Right lobe of liver (tissue), 6 donors: ENCODE measurements around the gene WDR13. TPM values are rescaled to one million over a fixed set of nuclear protein-coding genes. Genes with fewer than 3 reads are reported as not detected.

Experiments
- ATAC-seq, 4 donors: fragments of 200-7000 bp; cut with Tn5 transposase; one replicate each; pipeline ENCODE4 v1.9.1; 2020; ENCODE audit warnings: mild to moderate bottlenecking in 4 of 4, moderate library complexity in 4 of 4
- DNase-seq, 3 donors: peaks; one replicate each; pipeline ENCODE4 v3.0.0-alpha.2; 2020
- H3K27ac ChIP-seq, 3 donors: fragments of 200-600 bp; one replicate each; pipeline ENCODE4 v1.8.0; 2022
- H3K27me3 ChIP-seq, 2 donors: fragments of 200-600 bp; one replicate each; pipeline ENCODE4 v1.8.0; 2022
- H3K36me3 ChIP-seq, 4 donors: fragments of 200-600 bp; sonication (generic) in 1 of 4; one replicate each; pipeline versions ENCODE4 v1.5.1 to v1.8.0; 2017 to 2022; ENCODE audit warnings: control low read depth in 1 of 4
- H3K4me1 ChIP-seq, 4 donors: fragments of 200-600 bp; sonication (generic) in 1 of 4; one replicate each; pipeline versions ENCODE4 v1.5.1 to v1.8.0; 2017 to 2022; ENCODE audit warnings: control low read depth in 1 of 4
- H3K4me3 ChIP-seq, 3 donors: fragments of 200-600 bp; one replicate each; pipeline ENCODE4 v1.8.0; 2022
- H3K9me3 ChIP-seq, 4 donors: fragments of 200-600 bp; sonication (generic) in 1 of 4; one replicate each; pipeline versions ENCODE4 v1.5.1 to v1.8.0; 2017 to 2022; ENCODE audit warnings: control low read depth in 1 of 4
- CTCF ChIP-seq, 4 donors: fragments of 200-600 bp in 3 of 4; fragments of 450-650 bp in 1 of 4; IDR thresholded peaks; one replicate each; pipeline versions ENCODE4 v1.5.1 to v1.8.0; 2016 to 2022; ENCODE audit warnings: antibody characterized with exemption in 4 of 4, mild to moderate bottlenecking in 2 of 4
- POLR2A ChIP-seq: fragments of 450-650 bp; IDR thresholded peaks from one replicate; pipeline ENCODE4 v1.6.1; 2017; ENCODE audit warnings: antibody characterized with exemption, mild to moderate bottlenecking
- WGBS: methylation state at CpG from one replicate; pipeline ENCODE4 v1.1.6; 2018; ENCODE audit warnings: low coverage, low lambda C conversion rate; ENCODE audit not compliant: insufficient coverage; ENCODE audit errors: missing lambda C conversion rate; 5-methylcytosine and 5-hydroxymethylcytosine counted together
- intact Hi-C, 2 donors: fragments of 100-400 bp; cut with DNase I; formaldehyde crosslinking; loops; one replicate each; pipeline versions ENCODE4 v1.11.2 to v1.14.1; 2022
- total RNA-seq, 6 experiments: library from RNA; depleted of rRNA in 2 of 6; stranded (reverse); fragments of >200 nt in 2 of 6; fragmentation: NEBNext Ultra II Directional in 3 of 6; extraction: Animal tissue kit (Norgen Biotek cat#: 25700) in 3 of 6; gene quantifications; one replicate each; pipeline versions ENCODE4 v1.1.0 to v1.2.4, GENCODE V29; 2016 to 2023
- donor health status: DM: no; HTN: yes; CAD: no.
- donor health status: DM: no; HTN: no; CAD: no.
- donor health status: DM: no; HTN: no; CAD: no.
- donor health status: DM: no; HTN: yes; CAD: no.
- donor health status: DM: no; HTN: yes; CAD: no.

WDR13 gene
- total RNA-seq, 6 experiments from 2014 or later = 46.5 to 193 (median 80.8) TPM

DNA sequence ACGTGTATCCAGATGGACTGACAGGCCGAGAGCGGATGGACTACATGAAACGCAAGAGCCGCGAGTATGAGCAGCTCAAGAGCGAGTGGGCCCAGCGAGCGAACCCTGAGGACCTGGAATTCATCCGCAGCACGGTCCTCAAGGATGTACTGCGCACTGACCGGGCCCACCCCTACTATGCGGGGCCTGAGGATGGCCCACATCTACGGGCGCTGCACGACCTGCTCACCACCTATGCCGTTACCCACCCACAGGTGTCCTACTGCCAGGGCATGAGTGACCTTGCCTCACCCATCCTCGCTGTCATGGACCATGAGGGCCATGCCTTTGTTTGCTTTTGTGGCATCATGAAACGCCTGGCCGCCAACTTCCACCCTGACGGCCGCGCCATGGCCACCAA lies 37.7 kb upstream of the WDR13 start:
- Histone ChIP-seq H3K4me3 (no peak overlapping the region), H3K4me1 (no peaks in the 10 kb centered on the region), H3K27ac (no peak overlapping the region), H3K9me3 (no peaks in the 10 kb centered on the region), H3K27me3 (no peaks in the 10 kb centered on the region), H3K36me3 (peaks cover 0 to 13% (median 2%) of the 10 kb centered on the region in 4 donors)
- 82% methylated on average over 4 of the region's 24 CpGs for WGBS
- TF ChIP-seq CTCF (IDR thresholded peaks at IDR 0.05) (no peak), POLR2A (no peak)
- intact Hi-C loops = no loop called here
- DNase-seq = no peak
- peak in 1 of 4 donors; percentile 28 for ATAC-seq

DNA sequence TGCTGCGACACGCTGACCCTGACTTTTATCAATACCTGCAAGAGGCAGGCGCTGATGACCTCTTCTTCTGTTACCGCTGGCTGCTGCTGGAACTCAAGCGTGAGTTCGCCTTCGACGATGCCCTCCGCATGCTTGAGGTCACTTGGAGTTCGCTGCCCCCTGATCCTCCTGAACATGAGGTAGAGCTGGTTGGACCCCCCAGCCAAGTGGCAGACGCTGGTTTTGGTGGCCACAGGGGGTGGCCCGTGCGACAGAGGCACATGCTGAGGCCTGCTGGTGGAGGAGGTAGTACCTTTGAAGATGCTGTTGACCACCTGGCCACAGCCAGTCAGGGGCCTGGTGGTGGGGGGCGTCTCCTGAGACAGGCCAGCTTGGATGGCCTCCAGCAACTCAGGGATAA lies 37.2 kb upstream of the WDR13 start:
- 98% methylated on average over 8 of the region's 14 CpGs for WGBS
- no peak for DNase-seq

DNA sequence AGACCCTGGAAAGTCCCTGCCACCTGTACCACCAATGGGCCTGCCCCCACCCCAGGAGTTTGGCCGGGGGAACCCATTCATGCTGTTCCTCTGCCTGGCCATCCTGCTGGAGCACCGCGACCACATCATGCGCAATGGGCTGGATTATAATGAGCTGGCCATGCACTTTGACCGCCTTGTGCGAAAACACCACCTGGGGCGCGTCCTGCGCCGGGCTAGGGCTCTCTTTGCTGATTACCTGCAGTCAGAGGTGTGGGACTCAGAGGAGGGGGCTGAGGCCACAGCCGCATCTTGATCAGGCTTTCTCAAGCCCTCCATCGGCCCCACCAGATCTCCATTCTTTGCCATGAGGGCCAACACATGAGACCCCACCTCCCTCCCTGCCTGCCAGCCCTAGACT lies 36.6 kb upstream of the WDR13 start:
- DNase-seq (no peak), ATAC-seq (no peak)
- Histone ChIP-seq H3K27ac (no peak overlapping the region), H3K9me3 (no peaks in the 10 kb centered on the region), H3K36me3 (peaks cover 0 to 13% (median 2%) of the 10 kb centered on the region in 4 donors), H3K27me3 (no peaks in the 10 kb centered on the region), H3K4me3 (no peak overlapping the region), H3K4me1 (no peaks in the 10 kb centered on the region)
- intact Hi-C loops = no loop called here
- WGBS = 76% methylated on average over 4 of the region's 12 CpGs
- no peak for TF ChIP-seq POLR2A
- no peak for TF ChIP-seq CTCF (IDR thresholded peaks at IDR 0.05)

More for the DNA sequence above, 37.2 kb upstream of the WDR13 start:
- Histone ChIP-seq H3K27ac (no peak overlapping the region), H3K9me3 (no peaks in the 10 kb centered on the region), H3K36me3 (peaks cover 0 to 13% (median 2%) of the 10 kb centered on the region in 4 donors), H3K27me3 (no peaks in the 10 kb centered on the region), H3K4me1 (no peaks in the 10 kb centered on the region), H3K4me3 (no peak overlapping the region)
- ATAC-seq = peak in 1 of 4 donors; percentile 13
- intact Hi-C loops = no loop called here
- TF ChIP-seq CTCF (IDR thresholded peaks at IDR 0.05) = no peak
- no peak for TF ChIP-seq POLR2A

- 56% methylated on average over 1 of the region's 1 CpG for WGBS
- intact Hi-C loops = no loop called here
- Histone ChIP-seq H3K9me3 (no peaks in the 10 kb centered on the region), H3K36me3 (no peaks in the 10 kb centered on the region), H3K27ac (no peak overlapping the region), H3K27me3 (no peaks in the 10 kb centered on the region), H3K4me3 (no peak overlapping the region), H3K4me1 (no peaks in the 10 kb centered on the region)
- TF ChIP-seq CTCF (IDR thresholded peaks at IDR 0.05) (no peak), POLR2A (no peak)
- DNase-seq = no peak
- no peak for ATAC-seq
Observed at GRCh38 chrX:48569958-48570357, 27.3 kb upstream of the WDR13 start.
